ENCODE measurements around the gene FRMD4A. TPM values are rescaled to one million over a fixed set of nuclear protein-coding genes. Genes with fewer than 3 reads are reported as not detected.

Gene FRMD4A
- polyA plus RNA-seq, 1 of the 3 experiments (the other 2 are of a cell fraction) = 37.7 TPM

DNA sequence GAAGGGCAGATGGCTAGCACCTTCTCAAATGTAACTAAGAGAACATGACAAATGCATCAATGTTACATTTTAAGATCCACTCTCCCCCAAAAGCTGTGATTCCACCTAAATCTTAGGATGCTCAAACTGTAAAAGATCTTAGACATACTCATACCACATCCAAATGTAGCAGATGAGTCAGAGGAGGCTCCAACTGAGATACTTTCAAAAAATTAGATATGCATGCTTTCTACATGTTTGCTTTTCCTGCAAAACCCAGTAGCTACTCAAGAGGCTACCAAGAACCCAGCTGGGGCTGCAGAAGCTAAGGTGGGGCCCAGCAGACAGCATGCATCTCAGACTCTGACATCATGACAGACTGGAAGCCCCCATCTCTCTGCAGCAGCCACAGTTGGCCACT lies 31.4 kb upstream of the FRMD4A start:
- POLR2A ChIA-PET = no interaction called here
- no peak overlapping the region for H2AFZ ChIP-seq (ENCODE audit: low read depth)

DNA sequence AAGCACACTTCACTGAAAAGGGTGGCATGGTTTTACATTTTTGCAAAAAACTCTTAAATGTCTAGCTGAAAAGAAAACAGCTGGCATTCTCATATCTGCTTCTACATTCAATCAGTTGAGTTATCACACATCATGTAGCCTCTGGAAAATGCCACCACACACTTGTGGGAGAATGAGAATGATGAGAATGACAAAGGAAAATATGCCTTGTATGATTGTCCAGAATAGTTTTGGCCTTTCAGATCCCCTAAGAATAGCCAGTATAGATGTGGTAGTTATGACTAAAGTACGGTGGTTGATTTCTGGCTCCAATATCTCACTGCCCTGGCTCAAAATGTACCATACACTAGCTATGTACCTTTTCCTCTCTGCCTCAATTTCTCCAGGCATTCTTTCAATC lies 30.2 kb upstream of the FRMD4A start:
- H4K20me1 ChIP-seq (ENCODE audit: insufficient read depth) = no peaks in the 10 kb centered on the region
- no peak for DNase-seq
- POLR2A ChIA-PET = no interaction called here
- H2AFZ ChIP-seq (ENCODE audit: low read depth) = no peak overlapping the region
- no peak overlapping the region for H3K27ac ChIP-seq (ENCODE audit: low read depth in 2 of 2, low read length in 1 of 2)
- CTCF ChIA-PET = interaction anchor here (1.0 to 1.3 kb wide), 2 partner anchors 10 kb away, joined by 3 read pairs; no protein-coding TSS in a partner anchor
- no peaks in the 10 kb centered on the region; a peak in 1 of 4 replicates for H3K4me1 ChIP-seq (ENCODE audit: control insufficient read depth in 1 of 2, insufficient read depth in 2 of 2, low read depth in 1 of 2, low read length in 1 of 2)
- H3K4me3 ChIP-seq (ENCODE audit: low read depth in 2 of 2, low read length in 1 of 2) = no peak overlapping the region
- H3K9me2 ChIP-seq = no peaks in the 10 kb centered on the region
- no peak overlapping the region for H3K4me2 ChIP-seq
- TF ChIP-seq NFIC (IDR thresholded peaks at IDR 0.05; ENCODE audit: borderline replicate concordance) (no peak), MXI1 (IDR thresholded peaks at IDR 0.05; ENCODE audit: low read depth, low read length) (no peak), RAD21 (IDR thresholded peaks at IDR 0.05; ENCODE audit: low read length) (no peak), FOXJ3 (CRISPR knock-in tag; IDR thresholded peaks at IDR 0.05) (no peak), NRF1 (IDR thresholded peaks at IDR 0.05; ENCODE audit: low read depth, low read length) (no peak), SIN3A (IDR thresholded peaks at IDR 0.05; ENCODE audit: borderline replicate concordance, low read depth, low read length) (no peak)
- TF ChIP-seq, protein P1, sequence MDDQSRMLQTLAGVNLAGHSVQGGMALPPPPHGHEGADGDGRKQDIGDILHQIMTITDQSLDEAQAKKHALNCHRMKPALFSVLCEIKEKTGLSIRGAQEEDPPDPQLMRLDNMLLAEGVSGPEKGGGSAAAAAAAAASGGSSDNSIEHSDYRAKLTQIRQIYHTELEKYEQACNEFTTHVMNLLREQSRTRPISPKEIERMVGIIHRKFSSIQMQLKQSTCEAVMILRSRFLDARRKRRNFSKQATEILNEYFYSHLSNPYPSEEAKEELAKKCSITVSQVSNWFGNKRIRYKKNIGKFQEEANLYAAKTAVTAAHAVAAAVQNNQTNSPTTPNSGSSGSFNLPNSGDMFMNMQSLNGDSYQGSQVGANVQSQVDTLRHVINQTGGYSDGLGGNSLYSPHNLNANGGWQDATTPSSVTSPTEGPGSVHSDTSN (IDR thresholded peaks at IDR 0.05) = no peak
- no peaks in the 10 kb centered on the region for H3K36me3 ChIP-seq (replicated peaks in 1 of 2; ENCODE audit: control insufficient read depth in 1 of 2, insufficient read depth in 2 of 2, low read length in 1 of 2)
- no peaks in the 10 kb centered on the region for H3K9me3 ChIP-seq
- 38% methylated on average over 1 of the region's 1 CpG for WGBS (ENCODE audit: low lambda C conversion rate)
- H3K79me2 ChIP-seq (ENCODE audit: insufficient read depth) = no peaks in the 10 kb centered on the region
- peaks cover 5% of the 10 kb centered on the region for H3F3A ChIP-seq (replicated peaks; ENCODE audit: insufficient read depth)
- H3K27me3 ChIP-seq (ENCODE audit: insufficient read depth) = no peaks in the 10 kb centered on the region; the same call in 1 of the 2 replicates
- H3K9ac ChIP-seq = no peak overlapping the region

More for the DNA sequence above, 31.4 kb upstream of the FRMD4A start:
- Histone ChIP-seq H4K20me1 (ENCODE audit: insufficient read depth) (no peaks in the 10 kb centered on the region), H3K79me2 (ENCODE audit: insufficient read depth) (no peaks in the 10 kb centered on the region), H3K27me3 (ENCODE audit: insufficient read depth) (no peaks in the 10 kb centered on the region), H3K9ac (no peak overlapping the region), H3K9me2 (no peaks in the 10 kb centered on the region), H3K4me1 (ENCODE audit: control insufficient read depth in 1 of 2, insufficient read depth in 2 of 2, low read depth in 1 of 2, low read length in 1 of 2) (no peaks in the 10 kb centered on the region; a peak in 1 of 4 replicates), H3F3A (replicated peaks; ENCODE audit: insufficient read depth) (peaks cover 5% of the 10 kb centered on the region), H3K27ac (ENCODE audit: low read depth in 2 of 2, low read length in 1 of 2) (no peak overlapping the region), H3K36me3 (replicated peaks in 1 of 2; ENCODE audit: control insufficient read depth in 1 of 2, insufficient read depth in 2 of 2, low read length in 1 of 2) (no peaks in the 10 kb centered on the region), H3K4me3 (ENCODE audit: low read depth in 2 of 2, low read length in 1 of 2) (no peak overlapping the region), H3K9me3 (no peaks in the 10 kb centered on the region), H3K4me2 (no peak overlapping the region)
- TF ChIP-seq RCOR1 (IDR thresholded peaks at IDR 0.05; ENCODE audit: low read length) (no peak), FOSL2 (IDR thresholded peaks at IDR 0.05; ENCODE audit: borderline replicate concordance, low read depth) (no peak), FOXJ3 (CRISPR knock-in tag; IDR thresholded peaks at IDR 0.05) (no peak), SIN3A (IDR thresholded peaks at IDR 0.05; ENCODE audit: borderline replicate concordance, low read depth, low read length) (no peak), MXI1 (IDR thresholded peaks at IDR 0.05; ENCODE audit: low read depth, low read length) (no peak)
- TF ChIP-seq, protein P2, sequence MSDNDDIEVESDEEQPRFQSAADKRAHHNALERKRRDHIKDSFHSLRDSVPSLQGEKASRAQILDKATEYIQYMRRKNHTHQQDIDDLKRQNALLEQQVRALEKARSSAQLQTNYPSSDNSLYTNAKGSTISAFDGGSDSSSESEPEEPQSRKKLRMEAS (IDR thresholded peaks at IDR 0.05; ENCODE audit: low read depth) = no peak
- TF ChIP-seq, protein P3, sequence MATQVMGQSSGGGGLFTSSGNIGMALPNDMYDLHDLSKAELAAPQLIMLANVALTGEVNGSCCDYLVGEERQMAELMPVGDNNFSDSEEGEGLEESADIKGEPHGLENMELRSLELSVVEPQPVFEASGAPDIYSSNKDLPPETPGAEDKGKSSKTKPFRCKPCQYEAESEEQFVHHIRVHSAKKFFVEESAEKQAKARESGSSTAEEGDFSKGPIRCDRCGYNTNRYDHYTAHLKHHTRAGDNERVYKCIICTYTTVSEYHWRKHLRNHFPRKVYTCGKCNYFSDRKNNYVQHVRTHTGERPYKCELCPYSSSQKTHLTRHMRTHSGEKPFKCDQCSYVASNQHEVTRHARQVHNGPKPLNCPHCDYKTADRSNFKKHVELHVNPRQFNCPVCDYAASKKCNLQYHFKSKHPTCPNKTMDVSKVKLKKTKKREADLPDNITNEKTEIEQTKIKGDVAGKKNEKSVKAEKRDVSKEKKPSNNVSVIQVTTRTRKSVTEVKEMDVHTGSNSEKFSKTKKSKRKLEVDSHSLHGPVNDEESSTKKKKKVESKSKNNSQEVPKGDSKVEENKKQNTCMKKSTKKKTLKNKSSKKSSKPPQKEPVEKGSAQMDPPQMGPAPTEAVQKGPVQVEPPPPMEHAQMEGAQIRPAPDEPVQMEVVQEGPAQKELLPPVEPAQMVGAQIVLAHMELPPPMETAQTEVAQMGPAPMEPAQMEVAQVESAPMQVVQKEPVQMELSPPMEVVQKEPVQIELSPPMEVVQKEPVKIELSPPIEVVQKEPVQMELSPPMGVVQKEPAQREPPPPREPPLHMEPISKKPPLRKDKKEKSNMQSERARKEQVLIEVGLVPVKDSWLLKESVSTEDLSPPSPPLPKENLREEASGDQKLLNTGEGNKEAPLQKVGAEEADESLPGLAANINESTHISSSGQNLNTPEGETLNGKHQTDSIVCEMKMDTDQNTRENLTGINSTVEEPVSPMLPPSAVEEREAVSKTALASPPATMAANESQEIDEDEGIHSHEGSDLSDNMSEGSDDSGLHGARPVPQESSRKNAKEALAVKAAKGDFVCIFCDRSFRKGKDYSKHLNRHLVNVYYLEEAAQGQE (IDR thresholded peaks at IDR 0.05; ENCODE audit: low read depth, low read length) = no peak
- DNase-seq = no peak
- CTCF ChIA-PET = interaction anchor here (0.8 kb wide), 1 partner anchor 78 kb away, joined by 3 read pairs; no protein-coding TSS in a partner anchor
